ENCODE results near the gene PARD6A. TPM values are rescaled to one million over a fixed set of nuclear protein-coding genes. Genes with fewer than 3 reads are reported as not detected.
"Not testable (repeated sequence)": the region's sequence is repeated elsewhere in the genome, so short reads cannot be mapped to it uniquely, and the experiment has no call there.

The PARD6A gene
- total RNA-seq, 1 donor from 2014 or later: 13.5 TPM

- Mint-ChIP-seq H3K36me3 (ENCODE audit: low read depth) (no peaks in the 10 kb centered on the region), H3K9me3 (no peaks in the 10 kb centered on the region), H3K27me3 (no peaks in the 10 kb centered on the region), H3K4me3 (no peak overlapping the region), H3K27ac (no peak overlapping the region), H3K4me1 (peaks cover 4% of the 10 kb centered on the region)
- intact Hi-C loops (cut with micrococcal nuclease): no loop called here
- DNase-seq: no peak
These were observed 15.8 kb downstream of the PARD6A start for GRCh38 chr16:67676516-67676915.

GRCh38 chr16:67676939-67677338, 16.2 kb downstream of the PARD6A start:
- no peak for DNase-seq
- no peaks in the 10 kb centered on the region for H3K9me3 Mint-ChIP-seq
- no peaks in the 10 kb centered on the region for H3K27me3 Mint-ChIP-seq
- no peak overlapping the region for H3K4me3 Mint-ChIP-seq
- intact Hi-C loops (cut with micrococcal nuclease): no loop called here
- peaks cover 4% of the 10 kb centered on the region for H3K4me1 Mint-ChIP-seq
- H3K36me3 Mint-ChIP-seq (ENCODE audit: low read depth): no peaks in the 10 kb centered on the region
- no peak overlapping the region for H3K27ac Mint-ChIP-seq

- intact Hi-C loops (cut with micrococcal nuclease): no loop called here
- Mint-ChIP-seq H3K27ac (no peak overlapping the region), H3K9me3 (no peaks in the 10 kb centered on the region), H3K4me3 (no peak overlapping the region), H3K27me3 (no peaks in the 10 kb centered on the region), H3K4me1 (no peaks in the 10 kb centered on the region), H3K36me3 (ENCODE audit: low read depth) (no peaks in the 10 kb centered on the region)
- DNase-seq: no peak
These were observed 17.0 kb downstream of the PARD6A start for GRCh38 chr16:67677712-67678111.

GRCh38 chr16:67678354-67679023, 17.7 kb downstream of the PARD6A start:
- Mint-ChIP-seq H3K27ac (no peak overlapping the region), H3K27me3 (no peaks in the 10 kb centered on the region), H3K9me3 (no peaks in the 10 kb centered on the region), H3K4me3 (no peak overlapping the region), H3K4me1 (no peaks in the 10 kb centered on the region), H3K36me3 (ENCODE audit: low read depth) (peaks cover 2% of the 10 kb centered on the region)
- intact Hi-C loops (cut with micrococcal nuclease): no loop called here
- no peak for DNase-seq

- Mint-ChIP-seq H3K36me3 (ENCODE audit: low read depth) (peaks cover 6% of the 10 kb centered on the region), H3K27ac (no peak overlapping the region), H3K4me3 (no peak overlapping the region), H3K9me3 (no peaks in the 10 kb centered on the region), H3K4me1 (no peaks in the 10 kb centered on the region), H3K27me3 (no peaks in the 10 kb centered on the region)
- DNase-seq: no peak
- intact Hi-C loops (cut with micrococcal nuclease): no loop called here
These were observed 19.5 kb downstream of the PARD6A start for GRCh38 chr16:67679935-67680897.

GRCh38 chr16:67683767-67684166, 23.0 kb downstream of the PARD6A start:
- no peak overlapping the region for H3K27ac Mint-ChIP-seq
- DNase-seq: no peak
- H3K4me3 Mint-ChIP-seq: no peak overlapping the region
- no peaks in the 10 kb centered on the region for H3K9me3 Mint-ChIP-seq
- H3K4me1 Mint-ChIP-seq: peaks cover 4% of the 10 kb centered on the region
- peaks cover 8% of the 10 kb centered on the region for H3K36me3 Mint-ChIP-seq (ENCODE audit: low read depth)
- no peaks in the 10 kb centered on the region for H3K27me3 Mint-ChIP-seq
- intact Hi-C loops (cut with micrococcal nuclease): no loop called here

- no peak overlapping the region for H3K27ac Mint-ChIP-seq
- intact Hi-C loops (cut with micrococcal nuclease): no loop called here
- peaks cover 8% of the 10 kb centered on the region for H3K36me3 Mint-ChIP-seq (ENCODE audit: low read depth)
- no peak overlapping the region for H3K4me3 Mint-ChIP-seq
- H3K27me3 Mint-ChIP-seq: no peaks in the 10 kb centered on the region
- H3K4me1 Mint-ChIP-seq: peaks cover 4% of the 10 kb centered on the region
- H3K9me3 Mint-ChIP-seq: no peaks in the 10 kb centered on the region
- no peak for DNase-seq
These were observed 24.8 kb downstream of the PARD6A start for GRCh38 chr16:67685388-67686112.

GRCh38 chr16:67693517-67694285, 32.9 kb downstream of the PARD6A start:
- H3K27ac Mint-ChIP-seq, H3K4me3 Mint-ChIP-seq: not testable (repeated sequence)

GRCh38 chr16:67694611-67695010, 33.9 kb downstream of the PARD6A start:
- Mint-ChIP-seq H3K9me3 (no peaks in the 10 kb centered on the region), H3K4me3 (no peak overlapping the region), H3K27me3 (no peaks in the 10 kb centered on the region), H3K36me3 (ENCODE audit: low read depth) (peaks cover 8% of the 10 kb centered on the region), H3K27ac (no peak overlapping the region), H3K4me1 (peaks cover 8% of the 10 kb centered on the region)
- no peak for DNase-seq
- intact Hi-C loops (cut with micrococcal nuclease): loop anchor here (10.0 kb wide), 1 partner anchor 100 kb away; no protein-coding TSS in a partner anchor

More at GRCh38 chr16:67693517-67694285, 32.9 kb downstream of the PARD6A start:
- H3K9me3 Mint-ChIP-seq; H3K36me3 Mint-ChIP-seq (ENCODE audit: low read depth); H3K27me3 Mint-ChIP-seq; DNase-seq; H3K4me1 Mint-ChIP-seq: not testable (repeated sequence)
- intact Hi-C loops (cut with micrococcal nuclease): loop anchor here (10.0 kb wide), 1 partner anchor 101 kb away; no protein-coding TSS in a partner anchor

- Mint-ChIP-seq H3K9me3 (no peaks in the 10 kb centered on the region), H3K27ac (no peak overlapping the region), H3K36me3 (ENCODE audit: low read depth) (peaks cover 8% of the 10 kb centered on the region), H3K27me3 (no peaks in the 10 kb centered on the region), H3K4me1 (peaks cover 4% of the 10 kb centered on the region), H3K4me3 (no peak overlapping the region)
- intact Hi-C loops (cut with micrococcal nuclease): loop anchor here (10.0 kb wide), 1 partner anchor 97 kb away; no protein-coding TSS in a partner anchor
- DNase-seq: no peak
These were observed 36.8 kb downstream of the PARD6A start for GRCh38 chr16:67697422-67698185.

- intact Hi-C loops (cut with micrococcal nuclease): loop anchor here (10.0 kb wide), 1 partner anchor 96 kb away; no protein-coding TSS in a partner anchor
These were observed 38.5 kb downstream of the PARD6A start for GRCh38 chr16:67699265-67699664.

GRCh38 chr16:67701420-67701819, 40.7 kb downstream of the PARD6A start:
- H3K4me3 Mint-ChIP-seq: no peak overlapping the region
- intact Hi-C loops (cut with micrococcal nuclease): no loop called here
- H3K27ac Mint-ChIP-seq: no peak overlapping the region
- H3K4me1 Mint-ChIP-seq: peaks cover 20% of the 10 kb centered on the region
- H3K9me3 Mint-ChIP-seq: no peaks in the 10 kb centered on the region
- DNase-seq: no peak
- peaks cover 11% of the 10 kb centered on the region for H3K36me3 Mint-ChIP-seq (ENCODE audit: low read depth)
- no peaks in the 10 kb centered on the region for H3K27me3 Mint-ChIP-seq

More at GRCh38 chr16:67699265-67699664, 38.5 kb downstream of the PARD6A start:
- Mint-ChIP-seq H3K36me3 (ENCODE audit: low read depth) (peaks cover 8% of the 10 kb centered on the region), H3K27ac (no peak overlapping the region), H3K4me3 (no peak overlapping the region), H3K27me3 (no peaks in the 10 kb centered on the region), H3K4me1 (peaks cover 15% of the 10 kb centered on the region), H3K9me3 (no peaks in the 10 kb centered on the region)
- no peak for DNase-seq
